Peyer's patch (tissue), 4 donors: ENCODE results near the gene SCLT1. TPM values are rescaled to one million over a fixed set of nuclear protein-coding genes. Genes with fewer than 3 reads are reported as not detected.
"Not testable (repeated sequence)": the region's sequence is repeated elsewhere in the genome, so short reads cannot be mapped to it uniquely, and the experiment has no call there.

Experiments
- DNase-seq, 3 donors: peaks; one replicate each; pipeline ENCODE4 v3.0.0-alpha.2; 2017 to 2019
- H3K27ac ChIP-seq, 4 donors: fragments of 200-600 bp; sonication (generic); one replicate each; pipeline ENCODE4 v1.5.1; 2016 to 2019
- H3K27me3 ChIP-seq, 2 donors: fragments of 200-600 bp; sonication (generic); one replicate each; pipeline ENCODE4 v1.5.1; 2019
- H3K36me3 ChIP-seq, 3 donors: fragments of 200-600 bp; sonication (generic); one replicate each; pipeline ENCODE4 v1.5.1; 2016 to 2019
- H3K4me1 ChIP-seq, 4 donors: fragments of 200-600 bp; sonication (generic); one replicate each; pipeline ENCODE4 v1.5.1; 2016 to 2019
- H3K4me3 ChIP-seq, 4 donors: fragments of 200-600 bp; sonication (generic); 1 replicate in 3 of 4; 2 replicates in 1 of 4; pipeline ENCODE4 v1.5.1; 2016 to 2019; ENCODE audit warnings: mild to moderate bottlenecking in 1 of 4
- H3K9me3 ChIP-seq, 4 donors: fragments of 200-600 bp; sonication (generic); one replicate each; pipeline ENCODE4 v1.5.1; 2016 to 2019; ENCODE audit warnings: mild to moderate bottlenecking in 1 of 4
- POLR2A ChIP-seq, 2 donors: fragments of 450-650 bp; IDR thresholded peaks; one replicate each; pipeline ENCODE4 v1.5.1; 2017; ENCODE audit warnings: antibody characterized with exemption in 2 of 2, mild to moderate bottlenecking in 2 of 2, moderate library complexity in 2 of 2
- total RNA-seq, 4 donors: library from RNA; depleted of rRNA; stranded (reverse); fragments of >200 nt; gene quantifications; one replicate each; pipeline ENCODE4 v1.1.0, GENCODE V29; 2016
- TF ChIP-seq, protein P1 (sequence below), 6 experiments: fragments of 450-650 bp in 4 of 6; fragments of 200-600 bp in 2 of 6; sonication (generic) in 1 of 6; IDR thresholded peaks; one replicate each; pipeline ENCODE4 v1.5.1; 2017 to 2019; ENCODE audit warnings: antibody characterized with exemption in 6 of 6, mild to moderate bottlenecking in 3 of 6, moderate library complexity in 1 of 6

The SCLT1 gene
- total RNA-seq, 4 donors from 2014 or later: 13.0 to 34.7 (median 18.0) TPM

GRCh38 chr4:129129143-129129542 lies 35.8 kb upstream of the SCLT1 start:
- H3K36me3 ChIP-seq: no peaks in the 10 kb centered on the region
- no peak overlapping the region for H3K4me3 ChIP-seq
- DNase-seq: no peak

GRCh38 chr4:129126614-129127013 lies 33.3 kb upstream of the SCLT1 start:
- not testable (repeated sequence) for H3K27me3 ChIP-seq, H3K4me1 ChIP-seq, H3K4me3 ChIP-seq, DNase-seq, H3K27ac ChIP-seq, H3K9me3 ChIP-seq, H3K36me3 ChIP-seq

More at GRCh38 chr4:129129143-129129542, 35.8 kb upstream of the SCLT1 start:
- H3K4me1 ChIP-seq: no peaks in the 10 kb centered on the region
- TF ChIP-seq, protein P1, sequence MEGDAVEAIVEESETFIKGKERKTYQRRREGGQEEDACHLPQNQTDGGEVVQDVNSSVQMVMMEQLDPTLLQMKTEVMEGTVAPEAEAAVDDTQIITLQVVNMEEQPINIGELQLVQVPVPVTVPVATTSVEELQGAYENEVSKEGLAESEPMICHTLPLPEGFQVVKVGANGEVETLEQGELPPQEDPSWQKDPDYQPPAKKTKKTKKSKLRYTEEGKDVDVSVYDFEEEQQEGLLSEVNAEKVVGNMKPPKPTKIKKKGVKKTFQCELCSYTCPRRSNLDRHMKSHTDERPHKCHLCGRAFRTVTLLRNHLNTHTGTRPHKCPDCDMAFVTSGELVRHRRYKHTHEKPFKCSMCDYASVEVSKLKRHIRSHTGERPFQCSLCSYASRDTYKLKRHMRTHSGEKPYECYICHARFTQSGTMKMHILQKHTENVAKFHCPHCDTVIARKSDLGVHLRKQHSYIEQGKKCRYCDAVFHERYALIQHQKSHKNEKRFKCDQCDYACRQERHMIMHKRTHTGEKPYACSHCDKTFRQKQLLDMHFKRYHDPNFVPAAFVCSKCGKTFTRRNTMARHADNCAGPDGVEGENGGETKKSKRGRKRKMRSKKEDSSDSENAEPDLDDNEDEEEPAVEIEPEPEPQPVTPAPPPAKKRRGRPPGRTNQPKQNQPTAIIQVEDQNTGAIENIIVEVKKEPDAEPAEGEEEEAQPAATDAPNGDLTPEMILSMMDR (IDR thresholded peaks at IDR 0.05): no peak
- no peaks in the 10 kb centered on the region for H3K9me3 ChIP-seq
- no peaks in the 10 kb centered on the region for H3K27me3 ChIP-seq
- H3K27ac ChIP-seq: no peak overlapping the region

DNA sequence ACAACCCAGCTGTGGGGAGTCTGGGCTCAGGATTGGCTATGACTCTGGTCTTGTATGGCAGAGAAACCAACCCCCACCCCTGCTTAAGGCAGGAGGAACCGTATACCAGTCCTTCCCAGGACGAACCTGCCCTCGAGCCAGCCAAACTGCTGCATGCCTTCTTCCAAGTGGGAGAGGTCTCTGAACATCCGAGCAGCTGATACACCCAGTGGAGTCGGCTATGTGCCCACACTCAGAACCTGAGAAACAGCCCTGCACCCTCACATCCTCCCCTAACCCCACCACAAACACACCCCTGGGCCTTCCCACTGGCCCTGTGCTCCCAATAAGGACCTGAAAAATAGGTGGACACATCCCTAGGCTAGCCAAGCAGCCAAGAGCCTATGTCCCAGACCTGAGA lies 24.4 kb upstream of the SCLT1 start:
- no peak for DNase-seq
- no peak for TF ChIP-seq POLR2A (IDR thresholded peaks at IDR 0.05)
- TF ChIP-seq, protein P1 (IDR thresholded peaks at IDR 0.05): no peak
- Histone ChIP-seq H3K4me3 (no peak overlapping the region), H3K27ac (no peak overlapping the region), H3K4me1 (no peaks in the 10 kb centered on the region), H3K9me3 (no peaks in the 10 kb centered on the region), H3K36me3 (no peaks in the 10 kb centered on the region), H3K27me3 (no peaks in the 10 kb centered on the region)

DNA sequence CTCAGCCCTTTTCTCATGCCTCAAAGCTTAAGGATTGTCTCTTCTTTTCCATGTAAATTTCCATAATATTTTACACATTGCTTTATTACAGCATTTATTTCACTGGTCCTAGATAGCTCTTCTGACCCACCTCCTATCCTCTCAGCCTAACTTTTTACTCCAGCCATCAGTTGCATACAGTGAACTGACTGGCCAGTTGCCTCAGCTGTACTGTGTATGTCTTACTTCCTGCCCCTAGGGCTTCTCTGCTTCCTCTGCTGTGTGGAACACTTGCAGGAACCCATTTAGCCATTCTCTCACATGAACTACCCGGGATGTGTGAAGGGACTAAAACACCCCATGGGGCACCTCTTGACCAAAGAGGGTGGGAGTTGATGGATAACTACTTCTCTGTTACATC lies 20.6 kb upstream of the SCLT1 start:
- no peak overlapping the region for H3K27ac ChIP-seq
- H3K36me3 ChIP-seq: peaks cover 0 to 22% (median 0%) of the 10 kb centered on the region in 3 donors
- no peaks in the 10 kb centered on the region for H3K4me1 ChIP-seq
- no peak overlapping the region for H3K4me3 ChIP-seq
- H3K9me3 ChIP-seq: no peaks in the 10 kb centered on the region
- H3K27me3 ChIP-seq: no peaks in the 10 kb centered on the region
- TF ChIP-seq, protein P1 (IDR thresholded peaks at IDR 0.05): no peak
- TF ChIP-seq POLR2A (IDR thresholded peaks at IDR 0.05): no peak
- DNase-seq: no peak

GRCh38 chr4:129113434-129113833 lies 20.1 kb upstream of the SCLT1 start:
- Histone ChIP-seq H3K27me3 (no peaks in the 10 kb centered on the region), H3K9me3 (no peaks in the 10 kb centered on the region), H3K4me1 (no peaks in the 10 kb centered on the region), H3K4me3 (no peak overlapping the region), H3K27ac (no peak overlapping the region), H3K36me3 (peaks cover 0 to 24% (median 0%) of the 10 kb centered on the region in 3 donors)
- DNase-seq: no peak
- TF ChIP-seq POLR2A (IDR thresholded peaks at IDR 0.05): no peak
- TF ChIP-seq, protein P1 (IDR thresholded peaks at IDR 0.05): no peak

DNA sequence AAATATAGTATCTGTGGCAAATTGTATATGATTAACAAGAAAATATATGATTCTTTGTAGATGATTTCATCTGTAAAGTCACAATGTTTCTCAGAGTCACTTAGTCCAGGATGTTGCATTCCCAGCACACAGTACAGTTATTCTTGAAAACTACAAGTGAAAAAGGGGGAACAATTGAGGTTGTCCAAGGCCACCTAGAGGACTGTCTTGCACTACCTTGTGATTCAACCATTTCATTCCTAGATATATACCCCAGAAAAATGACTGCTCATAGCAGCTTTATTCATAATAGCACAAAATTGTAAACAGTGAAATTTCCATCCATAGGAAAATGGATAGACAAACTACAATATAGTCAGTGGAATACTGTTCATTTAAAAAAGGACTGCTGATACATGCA lies 18.6 kb upstream of the SCLT1 start:
- Histone ChIP-seq H3K4me3 (no peak overlapping the region), H3K27me3 (no peaks in the 10 kb centered on the region), H3K9me3 (no peaks in the 10 kb centered on the region), H3K27ac (no peak overlapping the region), H3K36me3 (peaks cover 0 to 24% (median 0%) of the 10 kb centered on the region in 3 donors), H3K4me1 (no peaks in the 10 kb centered on the region)
- TF ChIP-seq, protein P1 (IDR thresholded peaks at IDR 0.05): no peak
- no peak for TF ChIP-seq POLR2A (IDR thresholded peaks at IDR 0.05)
- DNase-seq: no peak
